Breast epithelium (tissue), 3 donors: Measurements from ENCODE around the gene CXCL17.

ENCODE experiments used
- POLR2A ChIP-seq: fragments of 450-650 bp; IDR thresholded peaks from one replicate; pipeline ENCODE4 v1.6.1; 2016; ENCODE audit warnings: antibody characterized with exemption, mild to moderate bottlenecking, moderate library complexity
- TF ChIP-seq, protein P1 (sequence below), 3 donors: fragments of 450-650 bp; IDR thresholded peaks; one replicate each; pipeline ENCODE4 v1.5.1; 2016 to 2017; ENCODE audit warnings: antibody characterized with exemption in 3 of 3, mild to moderate bottlenecking in 3 of 3, moderate library complexity in 3 of 3

DNA sequence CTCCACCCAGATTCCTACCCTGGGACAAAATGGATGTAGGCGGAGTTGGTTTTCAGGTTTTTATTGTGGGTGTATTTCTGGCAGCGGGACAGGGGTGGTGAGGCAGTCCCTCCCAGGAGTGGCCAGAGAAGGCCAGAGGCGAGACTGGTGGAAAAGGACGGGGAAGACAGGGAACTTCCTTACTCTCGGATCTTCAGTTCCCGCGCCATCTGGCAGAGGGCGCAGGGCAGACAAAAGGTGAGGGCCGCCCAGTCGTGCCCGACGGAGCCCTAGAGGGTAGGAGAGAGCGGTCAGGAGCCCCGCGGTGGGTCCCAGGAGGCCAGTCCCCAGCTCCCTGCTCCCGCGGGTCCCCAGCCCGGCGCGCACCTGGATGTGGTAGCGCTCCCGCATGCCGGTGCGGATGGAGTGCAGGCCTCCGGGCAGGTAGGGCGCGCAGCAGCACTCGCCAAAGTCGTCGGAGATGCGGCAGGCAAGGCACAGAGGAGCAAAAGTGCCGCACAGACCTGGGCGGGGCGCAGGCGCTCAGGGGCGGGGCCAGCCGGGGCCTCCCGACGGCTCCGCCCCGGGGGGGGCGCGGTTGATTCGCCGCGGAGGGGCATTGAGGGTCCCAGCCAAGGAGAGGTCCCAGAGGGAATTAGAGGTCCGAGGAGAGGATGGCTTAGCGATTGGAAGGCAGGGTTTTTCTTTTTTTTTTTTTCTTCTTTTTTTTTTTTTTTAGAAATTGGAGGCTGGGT is 55.6 kb downstream of the CXCL17 start:
- TF ChIP-seq POLR2A = no peak
- TF ChIP-seq, protein P1, sequence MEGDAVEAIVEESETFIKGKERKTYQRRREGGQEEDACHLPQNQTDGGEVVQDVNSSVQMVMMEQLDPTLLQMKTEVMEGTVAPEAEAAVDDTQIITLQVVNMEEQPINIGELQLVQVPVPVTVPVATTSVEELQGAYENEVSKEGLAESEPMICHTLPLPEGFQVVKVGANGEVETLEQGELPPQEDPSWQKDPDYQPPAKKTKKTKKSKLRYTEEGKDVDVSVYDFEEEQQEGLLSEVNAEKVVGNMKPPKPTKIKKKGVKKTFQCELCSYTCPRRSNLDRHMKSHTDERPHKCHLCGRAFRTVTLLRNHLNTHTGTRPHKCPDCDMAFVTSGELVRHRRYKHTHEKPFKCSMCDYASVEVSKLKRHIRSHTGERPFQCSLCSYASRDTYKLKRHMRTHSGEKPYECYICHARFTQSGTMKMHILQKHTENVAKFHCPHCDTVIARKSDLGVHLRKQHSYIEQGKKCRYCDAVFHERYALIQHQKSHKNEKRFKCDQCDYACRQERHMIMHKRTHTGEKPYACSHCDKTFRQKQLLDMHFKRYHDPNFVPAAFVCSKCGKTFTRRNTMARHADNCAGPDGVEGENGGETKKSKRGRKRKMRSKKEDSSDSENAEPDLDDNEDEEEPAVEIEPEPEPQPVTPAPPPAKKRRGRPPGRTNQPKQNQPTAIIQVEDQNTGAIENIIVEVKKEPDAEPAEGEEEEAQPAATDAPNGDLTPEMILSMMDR (IDR thresholded peaks at IDR 0.05) = peak; percentile 59 to 76 (median 61)
